Ramos (cell line): Measurements from ENCODE around the gene PGLYRP3.
"Not testable (repeated sequence)": the region's sequence is repeated elsewhere in the genome, so short reads cannot be mapped to it uniquely, and the experiment has no call there.

Experiments
- in situ Hi-C: fragments of 300-500 bp; cut with MboI; formaldehyde crosslinking; loops from one replicate; pipeline ENCODE4 v1.14.3; 2022; ENCODE audit warnings: low sequenced_read_pairs; ENCODE audit not compliant: unreplicated experiment

Gene PGLYRP3

DNA sequence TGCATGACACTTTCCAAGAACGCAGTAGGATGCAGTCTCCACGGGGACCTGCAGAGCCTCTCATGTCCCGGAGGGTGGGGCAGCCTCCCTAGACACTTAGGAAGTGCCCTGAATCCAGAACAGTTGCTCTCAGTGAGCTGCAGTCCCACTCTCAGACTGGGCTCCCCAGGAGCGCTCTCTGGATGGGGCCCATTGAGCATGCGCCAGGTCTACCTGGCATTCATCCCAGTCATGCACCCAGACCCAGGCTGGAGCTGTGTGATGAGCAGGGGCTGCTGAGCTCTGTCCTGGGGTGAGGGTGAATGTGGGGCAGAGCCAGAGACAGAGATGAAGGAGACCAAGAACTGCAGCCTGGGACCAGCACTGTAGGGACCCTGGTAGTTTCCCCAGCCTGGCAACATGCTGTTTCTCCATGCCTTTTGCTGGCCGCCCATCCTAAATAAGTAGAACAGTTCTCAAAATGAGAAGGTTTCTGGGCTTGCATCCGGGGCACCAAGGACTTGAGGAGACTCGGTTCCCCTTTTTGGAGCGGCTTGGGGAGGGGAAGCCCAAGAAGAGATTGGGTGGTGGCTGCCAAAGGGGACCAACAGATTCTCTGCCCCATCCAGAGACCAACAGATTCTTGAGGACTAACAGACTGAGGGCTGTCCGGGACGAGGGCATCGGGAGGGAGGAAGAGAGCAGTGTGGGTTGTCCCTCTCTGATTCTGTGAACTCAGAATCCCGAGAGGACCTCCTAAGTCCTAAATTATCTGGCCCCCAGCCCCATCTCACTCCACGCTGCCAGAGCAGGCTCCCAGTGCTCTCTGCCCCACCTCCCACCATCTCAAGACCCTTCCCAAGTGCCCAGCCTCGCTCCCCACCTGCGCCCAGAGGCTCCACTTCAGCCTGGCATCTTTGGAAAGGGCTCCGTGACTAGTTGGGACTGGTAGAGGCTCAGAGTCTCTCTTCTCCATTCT is 36.9 kb upstream of the PGLYRP3 start:
- in situ Hi-C loops = loop anchor here (10.0 kb wide), 1 partner anchor 135 kb away; no protein-coding TSS in a partner anchor

DNA sequence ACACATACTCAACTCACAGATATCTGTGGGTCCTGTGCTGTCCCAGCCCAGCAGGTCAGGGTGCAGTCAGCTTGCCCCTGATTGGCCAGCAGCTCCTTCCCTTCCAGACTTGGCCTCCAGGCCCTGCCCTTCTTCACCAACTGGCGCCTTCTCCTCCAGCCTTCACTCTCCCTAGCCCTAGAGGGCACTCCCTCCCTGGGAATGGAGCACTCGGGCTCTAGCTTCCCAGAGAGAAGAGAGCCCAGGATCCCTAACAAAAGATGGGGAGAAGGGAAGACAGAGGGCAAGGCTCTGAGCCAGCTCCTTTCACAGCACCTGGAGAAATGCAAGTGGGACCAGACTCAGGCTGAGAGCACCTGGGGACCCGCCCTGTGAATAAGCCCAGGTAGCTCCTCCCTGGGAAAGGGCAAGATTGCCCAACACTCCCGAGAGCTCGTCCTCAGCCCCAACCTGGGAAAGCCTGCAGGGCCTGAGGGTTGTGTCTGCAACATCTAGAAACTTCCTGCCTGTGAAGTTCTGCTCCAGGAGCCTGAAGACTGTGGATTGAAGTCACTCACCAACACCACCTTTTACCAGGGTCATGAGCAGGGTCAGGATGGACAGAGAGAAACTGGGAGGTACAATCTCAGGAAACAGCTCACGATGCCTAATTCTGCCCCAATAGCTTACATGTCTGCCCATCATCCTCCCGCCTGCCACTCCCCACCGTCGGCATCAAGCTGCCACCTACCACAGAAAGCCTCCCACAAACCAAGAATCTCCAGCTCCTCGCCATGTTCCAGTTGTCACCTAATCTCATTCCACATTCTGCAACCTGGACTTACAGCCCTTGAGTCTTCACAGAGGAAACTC is 36.0 kb upstream of the PGLYRP3 start, which contains the start of gene PGLYRP4:
Gene PGLYRP4, minus strand, starts transcription at position 331 of the 852 bp plus-strand sequence. CDS start 909 bp downstream, outside the sequence.
- in situ Hi-C loops = no loop called here

DNA sequence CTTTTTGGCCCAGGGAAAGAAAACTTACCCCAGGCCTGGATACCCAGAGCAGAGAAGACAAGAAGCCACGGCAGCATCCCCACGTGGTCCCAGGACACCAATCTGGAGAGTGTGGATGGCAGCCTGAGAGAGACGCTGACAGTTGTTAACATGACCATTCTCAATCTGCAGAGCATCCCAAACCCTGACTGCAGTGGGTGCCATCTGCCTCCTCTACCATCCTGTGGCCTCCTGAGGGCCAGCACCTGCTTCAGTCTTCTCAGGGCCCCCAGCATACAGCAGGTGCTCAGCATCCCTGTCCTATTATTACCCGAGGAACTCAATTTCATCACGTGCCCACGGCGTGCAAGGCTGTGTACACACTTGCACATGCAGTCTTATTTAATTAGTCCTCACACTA is 35.1 kb upstream of the PGLYRP3 start:
- in situ Hi-C loops = no loop called here

DNA sequence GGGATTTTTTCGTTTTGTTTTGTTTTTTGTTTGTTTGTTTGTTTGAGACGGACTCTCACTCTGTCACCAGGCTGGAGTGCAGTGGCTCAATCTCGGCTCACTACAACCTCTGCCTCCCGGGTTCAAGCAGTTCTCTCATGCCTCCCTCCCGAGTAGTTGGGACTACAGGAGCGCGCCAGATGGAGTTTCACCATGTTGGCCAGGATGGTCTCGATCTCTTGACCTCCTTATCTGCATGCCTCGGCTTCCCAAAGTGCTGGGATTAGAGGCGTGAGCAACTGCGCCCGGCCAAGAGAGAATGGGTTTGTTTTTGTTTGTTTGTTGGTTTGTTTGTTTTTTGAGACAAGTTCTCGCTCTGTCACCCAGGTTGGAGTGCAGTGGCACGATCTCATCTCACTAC is 34.3 kb upstream of the PGLYRP3 start:
- in situ Hi-C loops = not testable (repeated sequence)

GRCh38 chr1:153346077-153346723 is 33.4 kb upstream of the PGLYRP3 start:
- in situ Hi-C loops = no loop called here

GRCh38 chr1:153345187-153346076 is 32.7 kb upstream of the PGLYRP3 start:
- in situ Hi-C loops = no loop called here

DNA sequence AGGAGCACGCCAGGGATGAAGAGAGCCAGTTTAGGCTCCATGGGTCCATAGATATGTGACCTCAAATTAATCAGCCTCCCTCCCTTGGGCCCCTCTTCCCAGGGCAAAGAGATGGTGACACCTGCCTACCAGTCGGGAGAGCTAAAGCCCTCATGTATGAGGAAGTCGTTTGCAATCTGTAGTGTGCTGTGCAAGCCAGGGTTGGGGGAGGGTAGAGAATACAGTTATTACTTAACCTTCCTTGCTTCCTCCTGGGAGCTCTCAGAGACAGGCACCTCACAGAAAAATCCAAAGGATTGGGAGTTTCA is 31.9 kb upstream of the PGLYRP3 start:
- in situ Hi-C loops = no loop called here

DNA sequence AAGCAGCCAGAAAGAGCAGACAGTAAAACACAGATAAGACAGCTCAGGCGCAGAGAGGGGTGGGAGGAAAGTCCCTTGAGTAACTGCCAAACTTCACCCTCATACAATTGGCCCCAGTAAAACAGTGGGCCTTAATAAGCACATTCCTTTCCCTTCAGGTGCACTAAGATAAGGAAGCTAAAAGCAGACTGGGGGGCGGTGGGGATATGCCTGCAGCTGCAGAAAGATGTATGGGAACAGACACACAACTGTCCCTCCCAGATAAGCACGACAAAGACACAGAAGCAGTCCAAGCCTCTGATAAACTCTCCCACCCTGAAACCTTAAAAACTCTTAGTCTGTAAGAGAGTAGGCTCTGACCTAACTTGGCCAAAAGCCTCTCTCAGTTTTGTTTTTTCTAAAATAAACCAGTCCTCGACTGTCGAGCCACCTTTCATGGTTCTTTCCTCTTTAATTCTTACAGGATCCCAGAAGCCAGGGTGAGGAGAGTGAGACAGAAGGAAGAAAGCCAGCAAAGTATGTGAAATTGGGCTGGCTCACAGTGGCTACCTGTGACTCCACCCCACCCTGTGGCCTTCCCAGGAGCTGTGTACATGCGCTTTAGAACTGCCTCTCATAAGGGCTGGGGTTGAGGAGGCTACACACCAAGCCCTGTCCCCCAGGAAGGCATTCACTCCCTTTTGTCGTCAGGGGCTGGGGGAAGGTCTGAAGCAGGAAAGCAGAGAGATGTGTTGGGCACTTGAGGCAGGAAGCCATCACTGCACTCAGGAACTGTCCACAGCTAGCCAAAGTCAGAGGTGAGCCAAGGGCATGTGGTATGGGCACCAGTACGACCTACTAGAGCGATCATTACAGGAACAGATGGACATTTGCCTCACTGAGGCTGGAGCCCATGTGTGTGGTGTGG is 31.3 kb upstream of the PGLYRP3 start:
- in situ Hi-C loops = no loop called here

DNA sequence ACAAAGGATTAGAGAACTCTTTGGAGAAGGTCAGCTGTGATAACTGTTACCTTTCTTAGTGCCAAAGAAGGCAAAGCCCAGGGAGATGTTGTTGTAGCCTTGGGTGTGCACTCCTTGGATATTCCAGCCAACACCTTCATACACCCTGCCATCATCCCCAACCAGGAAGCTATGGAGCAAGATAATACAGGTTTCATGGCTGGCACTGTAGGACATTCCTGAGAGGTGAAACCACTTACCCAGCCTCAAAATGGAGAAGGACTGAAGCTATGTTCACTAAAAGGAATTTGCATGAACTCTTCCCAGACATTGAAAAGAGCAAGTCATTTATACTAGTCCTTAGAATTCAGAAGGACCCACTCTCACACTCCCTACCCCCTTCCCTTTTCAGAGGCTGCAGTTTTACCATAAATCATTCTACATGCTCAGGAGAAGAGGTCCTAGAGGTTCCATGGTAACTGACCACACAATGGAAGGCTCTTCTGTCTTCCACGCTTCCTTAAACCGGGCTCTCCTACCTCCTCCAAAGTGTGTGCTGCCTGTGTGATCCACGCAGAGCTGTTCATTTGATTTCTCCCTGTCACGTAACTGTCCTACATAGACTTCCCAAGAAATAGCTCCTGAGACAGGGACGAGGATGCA is 30.4 kb upstream of the PGLYRP3 start:
- in situ Hi-C loops = no loop called here

DNA sequence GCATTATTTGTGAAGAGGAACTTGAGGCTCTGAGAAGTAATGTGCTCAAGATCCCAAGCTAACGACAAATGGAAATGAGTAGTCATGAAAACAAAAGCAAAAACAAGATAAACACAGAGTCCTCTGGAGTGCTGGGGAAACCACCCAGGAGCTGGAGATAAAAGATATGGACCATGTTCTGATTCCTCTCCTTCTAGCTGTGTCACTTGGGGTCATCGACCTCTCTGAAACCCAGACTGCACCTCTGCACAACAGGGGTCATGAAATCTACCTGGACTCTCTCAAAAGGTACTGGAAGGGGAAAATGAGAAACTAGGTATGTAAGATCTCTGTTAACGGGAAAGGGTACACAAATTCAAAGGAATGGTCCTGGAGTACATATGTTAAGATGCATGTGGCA is 29.4 kb upstream of the PGLYRP3 start:
- in situ Hi-C loops = no loop called here

DNA sequence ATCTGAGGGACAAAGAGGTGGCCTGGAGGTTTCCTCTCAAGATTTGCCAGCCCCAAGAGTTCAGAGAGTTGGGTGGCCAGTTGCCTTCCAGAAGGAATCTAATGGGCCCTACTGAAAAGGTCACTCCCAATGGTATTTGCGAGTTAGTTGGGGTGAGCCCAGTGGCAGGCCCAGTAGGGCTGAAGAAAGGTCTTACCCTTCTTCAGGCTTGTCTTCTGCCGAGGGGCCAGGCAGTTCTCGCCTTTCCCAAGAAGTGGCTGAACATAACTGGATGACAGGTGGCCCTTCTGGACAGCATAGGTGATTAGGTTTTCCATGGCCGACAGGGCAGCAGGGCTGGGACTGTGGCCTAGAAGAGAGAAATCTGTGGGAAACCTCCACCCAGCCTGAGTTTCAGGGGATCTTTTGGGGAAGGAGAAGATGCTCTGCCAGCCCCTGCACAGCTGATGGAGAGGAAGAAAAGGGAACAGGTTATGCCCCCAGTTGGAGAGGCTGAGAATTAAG is 28.7 kb upstream of the PGLYRP3 start:
- in situ Hi-C loops = no loop called here

GRCh38 chr1:153340356-153340755 is 27.6 kb upstream of the PGLYRP3 start:
- in situ Hi-C loops = no loop called here

DNA sequence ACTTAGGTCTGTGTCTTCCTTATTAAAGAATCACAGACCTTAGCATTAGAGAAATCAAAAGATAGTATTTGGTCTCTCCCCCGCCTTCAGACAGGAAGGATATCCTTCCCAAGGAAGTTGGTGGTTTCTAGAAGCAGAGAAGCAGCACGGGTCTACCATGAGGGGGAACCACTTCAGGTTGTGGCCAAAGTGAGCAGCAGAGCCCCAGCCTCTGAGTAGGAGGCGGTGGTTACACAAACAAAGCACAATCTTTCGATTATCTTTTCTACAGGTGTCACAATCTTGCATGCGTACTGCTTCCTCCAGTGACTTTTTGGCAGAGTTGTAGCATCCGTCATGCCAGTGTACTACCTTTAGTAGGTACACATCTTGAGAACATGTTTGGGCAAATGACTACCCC is 27.1 kb upstream of the PGLYRP3 start:
- in situ Hi-C loops = no loop called here

GRCh38 chr1:153337980-153338853 is 25.5 kb upstream of the PGLYRP3 start:
- in situ Hi-C loops = no loop called here

- in situ Hi-C loops = no loop called here
Measured at GRCh38 chr1:153336650-153337049, 23.9 kb upstream of the PGLYRP3 start.

DNA sequence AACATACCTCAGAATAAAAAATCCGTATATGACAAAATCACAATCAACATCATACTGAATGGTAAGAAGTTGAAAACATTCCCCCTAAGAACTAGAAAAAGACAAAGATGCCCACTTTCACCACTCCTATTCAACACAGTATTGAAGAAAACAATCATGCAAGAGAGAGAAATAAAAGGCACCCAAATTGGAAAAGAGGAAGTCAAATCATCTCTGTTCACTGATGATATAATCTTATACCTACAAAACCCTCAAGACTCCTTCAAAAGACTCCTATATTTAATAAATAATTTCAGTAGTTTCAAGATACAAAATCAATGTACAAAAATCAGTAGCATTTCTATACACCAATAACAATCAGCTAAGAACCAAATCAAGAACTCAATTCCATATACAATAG is 21.1 kb upstream of the PGLYRP3 start:
- in situ Hi-C loops = no loop called here

DNA sequence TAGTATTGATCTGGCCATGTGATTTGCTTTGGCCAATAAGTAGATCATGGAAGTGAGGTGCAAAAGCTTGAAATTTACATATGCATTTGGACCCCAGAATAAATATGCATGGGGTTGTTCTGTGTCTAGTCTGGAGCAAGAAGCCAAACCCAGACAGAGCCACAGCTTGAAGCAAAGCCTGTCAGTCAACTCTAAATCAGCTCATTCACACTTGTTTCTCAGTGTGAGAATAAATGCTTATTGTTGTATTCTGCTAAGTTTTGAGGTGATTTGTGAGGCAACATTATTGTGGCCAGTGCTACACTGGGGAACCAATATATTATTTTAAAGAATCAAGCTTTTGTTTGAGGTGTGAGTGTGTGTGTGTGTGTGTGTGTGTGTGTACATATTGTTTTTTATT is 12.2 kb upstream of the PGLYRP3 start:
- in situ Hi-C loops = no loop called here
